Liver (tissue), 9 donors: ENCODE data around the gene ELAVL1. TPM values are rescaled to one million over a fixed set of nuclear protein-coding genes. Genes with fewer than 3 reads are reported as not detected.

Experiments
- DNase-seq: peaks from one replicate; pipeline ENCODE4 v3.0.0-alpha.2; 2017; ENCODE audit warnings: low spot score
- H3K27ac ChIP-seq, 2 donors: one replicate each; pipeline ENCODE4 v1.7.0; 2013; ENCODE audit warnings: inconsistent platforms in 2 of 2, low read length in 2 of 2, control low read depth in 1 of 2, low read depth in 1 of 2, mild to moderate bottlenecking in 1 of 2
- H3K27me3 ChIP-seq, 4 donors: one replicate each; pipeline versions ENCODE4 v1.6.1 to v1.7.0; 2013; ENCODE audit warnings: low read length in 3 of 4, inconsistent platforms in 1 of 4, mild to moderate bottlenecking in 1 of 4, moderate library complexity in 1 of 4; ENCODE audit not compliant: control insufficient read depth in 4 of 4, insufficient read depth in 4 of 4
- H3K36me3 ChIP-seq, 4 donors: one replicate each; pipeline versions ENCODE4 v1.6.1 to v1.7.0; 2013; ENCODE audit warnings: low read length in 3 of 4, mild to moderate bottlenecking in 3 of 4, low read depth in 1 of 4, moderate library complexity in 1 of 4; ENCODE audit not compliant: control insufficient read depth in 4 of 4, insufficient read depth in 3 of 4
- H3K4me1 ChIP-seq, 4 donors: one replicate each; pipeline versions ENCODE4 v1.6.1 to v1.7.0; 2013; ENCODE audit warnings: low read length in 3 of 4, mild to moderate bottlenecking in 3 of 4, moderate library complexity in 1 of 4; ENCODE audit not compliant: control insufficient read depth in 4 of 4, insufficient read depth in 4 of 4
- H3K4me3 ChIP-seq, 3 donors: one replicate each; pipeline versions ENCODE4 v1.6.1 to v1.7.0; 2013; ENCODE audit warnings: low read length in 3 of 3, control low read depth in 1 of 3, low read depth in 1 of 3, mild to moderate bottlenecking in 1 of 3
- H3K9ac ChIP-seq, 2 donors: one replicate each; pipeline ENCODE4 v1.7.0; 2013; ENCODE audit warnings: low read length in 2 of 2, mild to moderate bottlenecking in 2 of 2, moderate library complexity in 2 of 2, control low read depth in 1 of 2, low read depth in 1 of 2
- H3K9me3 ChIP-seq, 4 donors: one replicate each; pipeline versions ENCODE4 v1.6.1 to v1.7.0; 2013; ENCODE audit warnings: low read length in 3 of 4; ENCODE audit not compliant: control insufficient read depth in 4 of 4
- CTCF ChIP-seq: fragments of 150-350 bp; IDR thresholded peaks from 2 replicates; pipeline ENCODE4 v1.5.1; 2017; ENCODE audit warnings: improper control_type of control experiment, low read depth, low read length; ENCODE audit not compliant: missing input control
- FOXA1 ChIP-seq: IDR thresholded peaks from 2 replicates; pipeline ENCODE4 v1.6.1; 2016; ENCODE audit warnings: antibody characterized with exemption
- FOXA2 ChIP-seq: IDR thresholded peaks from 2 replicates; pipeline ENCODE4 v1.6.1; 2016; ENCODE audit warnings: antibody characterized with exemption
- GABPA ChIP-seq, 2 donors: IDR thresholded peaks in 1 of 2; conservative IDR thresholded peaks in 1 of 2; 2 replicates each; pipeline ENCODE4 v1.6.1; 2016; ENCODE audit warnings: antibody characterized with exemption in 2 of 2, mild to moderate bottlenecking in 1 of 2, moderate library complexity in 1 of 2
- HNF4A ChIP-seq, 2 donors: conservative IDR thresholded peaks; 2 replicates each; pipeline ENCODE4 v1.6.1; 2016; ENCODE audit warnings: antibody characterized with exemption in 2 of 2, mild to moderate bottlenecking in 2 of 2
- HNF4G ChIP-seq: IDR thresholded peaks from 2 replicates; pipeline ENCODE4 v1.6.1; 2016; ENCODE audit warnings: antibody characterized with exemption
- JUND ChIP-seq, 2 donors: IDR thresholded peaks; 2 replicates each; pipeline ENCODE4 v1.6.1; 2016; ENCODE audit warnings: antibody characterized with exemption in 2 of 2
- NR2F2 ChIP-seq: IDR thresholded peaks from 2 replicates; pipeline ENCODE4 v1.6.1; 2016; ENCODE audit warnings: antibody characterized with exemption
- RXRA ChIP-seq, 2 donors: IDR thresholded peaks; 2 replicates each; pipeline ENCODE4 v1.6.1; 2017 to 2018; ENCODE audit warnings: antibody characterized with exemption in 2 of 2, mild to moderate bottlenecking in 1 of 2
- SP1 ChIP-seq: IDR thresholded peaks from 2 replicates; pipeline ENCODE4 v1.6.1; 2018; ENCODE audit warnings: antibody characterized with exemption, mild to moderate bottlenecking
- TAF1 ChIP-seq: conservative IDR thresholded peaks from 2 replicates; pipeline ENCODE4 v1.6.1; 2016; ENCODE audit warnings: antibody characterized with exemption, mild to moderate bottlenecking
- WGBS: extraction: QIAGEN DNeasy Blood & Tissue Kit; methylation state at CpG from one replicate; pipeline ENCODE4 v1.1.7; 2013; 5-methylcytosine and 5-hydroxymethylcytosine counted together
- polyA plus RNA-seq, 2 donors: library from polyadenylated mRNA; stranded (reverse) in 1 of 2; unstranded in 1 of 2; fragments of 200-250 nt in 1 of 2; fragments of >200 nt in 1 of 2; fragmentation: Nextera tagmentation in 1 of 2; extraction: Ambion mirVana in 1 of 2; gene quantifications; one replicate each; pipeline versions ENCODE4 v1.2.1 to v1.2.3, GENCODE V29; 2013 to 2015
- total RNA-seq, 2 donors: library from RNA; depleted of rRNA; stranded (reverse); fragments of >200 nt; gene quantifications; one replicate each; pipeline ENCODE4 v1.2.3, GENCODE V29; 2014
- TF ChIP-seq, protein P1 (sequence below): IDR thresholded peaks from 2 replicates; pipeline ENCODE4 v1.6.1; 2016; ENCODE audit warnings: antibody characterized with exemption
- TF ChIP-seq, protein P2 (sequence below): IDR thresholded peaks from 2 replicates; pipeline ENCODE4 v1.6.1; 2016; ENCODE audit warnings: antibody characterized with exemption
- TF ChIP-seq, protein P3 (sequence below): IDR thresholded peaks from 2 replicates; pipeline ENCODE4 v1.6.1; 2016; ENCODE audit warnings: antibody characterized with exemption, mild to moderate bottlenecking
- TF ChIP-seq, protein P4 (sequence below): IDR thresholded peaks from 2 replicates; pipeline ENCODE4 v1.6.1; 2016; ENCODE audit warnings: antibody characterized with exemption
- donor health status: healthy.
- donor health status: healthy.
- donor health status: healthy.
- donor health status: healthy.
- donor health status: healthy.

The ELAVL1 gene
- total and polyA plus RNA-seq, 4 donors = 14.4 to 33.7 (median 19.1) TPM

DNA sequence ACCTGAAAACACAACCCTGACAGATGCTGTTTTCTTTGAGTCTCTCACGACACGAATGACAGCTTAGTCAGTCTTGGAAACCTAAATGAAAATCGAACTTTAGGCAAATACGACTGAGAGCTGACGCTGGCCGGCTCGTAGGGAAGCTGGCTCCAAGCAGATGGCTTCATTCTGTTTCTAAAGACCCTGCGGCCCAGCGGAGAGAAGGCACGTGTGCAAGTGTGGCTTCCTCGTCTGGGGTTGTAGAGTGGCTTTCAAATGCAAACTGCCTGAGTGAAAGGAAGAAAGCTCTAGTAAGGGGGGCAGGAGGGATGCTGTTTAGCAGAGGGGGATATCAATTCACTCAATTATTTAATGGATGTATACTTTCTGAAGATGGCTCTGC is 35.9 kb downstream of the ELAVL1 start:
- H3K27me3 ChIP-seq = no peaks in the 10 kb centered on the region
- TF ChIP-seq HNF4A (conservative IDR thresholded peaks at IDR 0.05) (no peak), TAF1 (no peak), GABPA (IDR thresholded peaks at IDR 0.05 in 1 of 2, conservative IDR thresholded peaks at IDR 0.05 in 1 of 2) (no peak), NR2F2 (no peak), HNF4G (no peak), FOXA1 (no peak), CTCF (no peak), SP1 (no peak), FOXA2 (no peak), RXRA (IDR thresholded peaks at IDR 0.05) (no peak), JUND (IDR thresholded peaks at IDR 0.05) (no peak)
- TF ChIP-seq, protein P1, sequence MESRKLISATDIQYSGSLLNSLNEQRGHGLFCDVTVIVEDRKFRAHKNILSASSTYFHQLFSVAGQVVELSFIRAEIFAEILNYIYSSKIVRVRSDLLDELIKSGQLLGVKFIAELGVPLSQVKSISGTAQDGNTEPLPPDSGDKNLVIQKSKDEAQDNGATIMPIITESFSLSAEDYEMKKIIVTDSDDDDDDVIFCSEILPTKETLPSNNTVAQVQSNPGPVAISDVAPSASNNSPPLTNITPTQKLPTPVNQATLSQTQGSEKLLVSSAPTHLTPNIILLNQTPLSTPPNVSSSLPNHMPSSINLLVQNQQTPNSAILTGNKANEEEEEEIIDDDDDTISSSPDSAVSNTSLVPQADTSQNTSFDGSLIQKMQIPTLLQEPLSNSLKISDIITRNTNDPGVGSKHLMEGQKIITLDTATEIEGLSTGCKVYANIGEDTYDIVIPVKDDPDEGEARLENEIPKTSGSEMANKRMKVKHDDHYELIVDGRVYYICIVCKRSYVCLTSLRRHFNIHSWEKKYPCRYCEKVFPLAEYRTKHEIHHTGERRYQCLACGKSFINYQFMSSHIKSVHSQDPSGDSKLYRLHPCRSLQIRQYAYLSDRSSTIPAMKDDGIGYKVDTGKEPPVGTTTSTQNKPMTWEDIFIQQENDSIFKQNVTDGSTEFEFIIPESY = no peak
- TF ChIP-seq, protein P2, sequence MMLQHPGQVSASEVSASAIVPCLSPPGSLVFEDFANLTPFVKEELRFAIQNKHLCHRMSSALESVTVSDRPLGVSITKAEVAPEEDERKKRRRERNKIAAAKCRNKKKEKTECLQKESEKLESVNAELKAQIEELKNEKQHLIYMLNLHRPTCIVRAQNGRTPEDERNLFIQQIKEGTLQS = no peak
- TF ChIP-seq, protein P3, sequence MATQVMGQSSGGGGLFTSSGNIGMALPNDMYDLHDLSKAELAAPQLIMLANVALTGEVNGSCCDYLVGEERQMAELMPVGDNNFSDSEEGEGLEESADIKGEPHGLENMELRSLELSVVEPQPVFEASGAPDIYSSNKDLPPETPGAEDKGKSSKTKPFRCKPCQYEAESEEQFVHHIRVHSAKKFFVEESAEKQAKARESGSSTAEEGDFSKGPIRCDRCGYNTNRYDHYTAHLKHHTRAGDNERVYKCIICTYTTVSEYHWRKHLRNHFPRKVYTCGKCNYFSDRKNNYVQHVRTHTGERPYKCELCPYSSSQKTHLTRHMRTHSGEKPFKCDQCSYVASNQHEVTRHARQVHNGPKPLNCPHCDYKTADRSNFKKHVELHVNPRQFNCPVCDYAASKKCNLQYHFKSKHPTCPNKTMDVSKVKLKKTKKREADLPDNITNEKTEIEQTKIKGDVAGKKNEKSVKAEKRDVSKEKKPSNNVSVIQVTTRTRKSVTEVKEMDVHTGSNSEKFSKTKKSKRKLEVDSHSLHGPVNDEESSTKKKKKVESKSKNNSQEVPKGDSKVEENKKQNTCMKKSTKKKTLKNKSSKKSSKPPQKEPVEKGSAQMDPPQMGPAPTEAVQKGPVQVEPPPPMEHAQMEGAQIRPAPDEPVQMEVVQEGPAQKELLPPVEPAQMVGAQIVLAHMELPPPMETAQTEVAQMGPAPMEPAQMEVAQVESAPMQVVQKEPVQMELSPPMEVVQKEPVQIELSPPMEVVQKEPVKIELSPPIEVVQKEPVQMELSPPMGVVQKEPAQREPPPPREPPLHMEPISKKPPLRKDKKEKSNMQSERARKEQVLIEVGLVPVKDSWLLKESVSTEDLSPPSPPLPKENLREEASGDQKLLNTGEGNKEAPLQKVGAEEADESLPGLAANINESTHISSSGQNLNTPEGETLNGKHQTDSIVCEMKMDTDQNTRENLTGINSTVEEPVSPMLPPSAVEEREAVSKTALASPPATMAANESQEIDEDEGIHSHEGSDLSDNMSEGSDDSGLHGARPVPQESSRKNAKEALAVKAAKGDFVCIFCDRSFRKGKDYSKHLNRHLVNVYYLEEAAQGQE = no peak
- TF ChIP-seq, protein P4, sequence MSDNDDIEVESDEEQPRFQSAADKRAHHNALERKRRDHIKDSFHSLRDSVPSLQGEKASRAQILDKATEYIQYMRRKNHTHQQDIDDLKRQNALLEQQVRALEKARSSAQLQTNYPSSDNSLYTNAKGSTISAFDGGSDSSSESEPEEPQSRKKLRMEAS = no peak
- peaks cover 0 to 17% (median 14%) of the 10 kb centered on the region in 4 donors for H3K4me1 ChIP-seq
- WGBS = 95% methylated on average over 11 of the region's 11 CpGs
- H3K27ac ChIP-seq = no peak overlapping the region
- H3K36me3 ChIP-seq = peaks cover 3 to 51% (median 20%) of the 10 kb centered on the region in 4 donors
- DNase-seq = no peak
- H3K9me3 ChIP-seq = no peaks in the 10 kb centered on the region
- no peak overlapping the region for H3K4me3 ChIP-seq
- no peak overlapping the region for H3K9ac ChIP-seq
